Mucosa of rectum (tissue), 2 donors: ENCODE results near the gene ATP6V1G1.

Source experiments
- H3K27ac ChIP-seq, 2 donors: one replicate each; pipeline ENCODE4 v1.7.0; 2013; ENCODE audit warnings: inconsistent platforms in 2 of 2, low read depth in 2 of 2, low read length in 2 of 2
- H3K27me3 ChIP-seq, 2 donors: one replicate each; pipeline ENCODE4 v1.7.0; 2013; ENCODE audit warnings: low read length in 2 of 2; ENCODE audit not compliant: control insufficient read depth in 2 of 2, insufficient read depth in 2 of 2
- H3K36me3 ChIP-seq, 2 donors: one replicate each; pipeline ENCODE4 v1.7.0; 2013; ENCODE audit warnings: low read length in 2 of 2; ENCODE audit not compliant: control insufficient read depth in 2 of 2, insufficient read depth in 2 of 2
- H3K4me1 ChIP-seq, 2 donors: one replicate each; pipeline ENCODE4 v1.7.0; 2013; ENCODE audit warnings: low read length in 2 of 2, mild to moderate bottlenecking in 1 of 2; ENCODE audit not compliant: control insufficient read depth in 2 of 2, insufficient read depth in 2 of 2
- H3K4me3 ChIP-seq, 2 donors: one replicate each; pipeline ENCODE4 v1.7.0; 2013; ENCODE audit warnings: low read length in 2 of 2
- H3K9ac ChIP-seq, 2 donors: one replicate each; pipeline ENCODE4 v1.7.0; 2013; ENCODE audit warnings: low read length in 2 of 2, low read depth in 1 of 2, mild to moderate bottlenecking in 1 of 2
- H3K9me3 ChIP-seq, 2 donors: one replicate each; pipeline ENCODE4 v1.7.0; 2013; ENCODE audit warnings: low read length in 2 of 2; ENCODE audit not compliant: control insufficient read depth in 2 of 2
- donor health status: healthy.
- donor health status: Normal muscosa, but diverticular disease.

Gene ATP6V1G1

DNA sequence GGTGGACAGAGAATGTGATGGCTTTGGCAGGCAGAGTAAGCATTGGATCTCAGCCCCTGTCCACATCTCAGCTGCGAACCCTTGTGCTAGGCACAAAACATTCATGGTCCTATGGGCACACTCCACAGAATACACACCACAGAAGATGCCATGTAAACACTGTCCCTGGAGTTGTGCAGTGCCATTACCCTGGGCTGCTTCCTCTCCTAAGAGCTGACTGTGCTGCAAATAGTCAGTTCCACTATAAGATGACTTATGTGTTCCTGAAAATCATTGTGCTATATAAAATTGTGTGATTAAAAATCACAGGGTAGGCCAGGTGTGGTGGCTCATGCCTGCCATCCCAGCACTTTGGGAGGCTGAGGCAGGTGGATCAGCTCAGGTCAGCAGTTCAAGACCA, 31.9 kb upstream of the ATP6V1G1 start:
- Histone ChIP-seq H3K4me1 (peaks cover 0 to 2% of the 10 kb centered on the region in 2 donors), H3K27ac (no peak overlapping the region), H3K4me3 (no peak overlapping the region), H3K9ac (no peak overlapping the region), H3K9me3 (no peaks in the 10 kb centered on the region), H3K36me3 (no peaks in the 10 kb centered on the region), H3K27me3 (no peaks in the 10 kb centered on the region)

DNA sequence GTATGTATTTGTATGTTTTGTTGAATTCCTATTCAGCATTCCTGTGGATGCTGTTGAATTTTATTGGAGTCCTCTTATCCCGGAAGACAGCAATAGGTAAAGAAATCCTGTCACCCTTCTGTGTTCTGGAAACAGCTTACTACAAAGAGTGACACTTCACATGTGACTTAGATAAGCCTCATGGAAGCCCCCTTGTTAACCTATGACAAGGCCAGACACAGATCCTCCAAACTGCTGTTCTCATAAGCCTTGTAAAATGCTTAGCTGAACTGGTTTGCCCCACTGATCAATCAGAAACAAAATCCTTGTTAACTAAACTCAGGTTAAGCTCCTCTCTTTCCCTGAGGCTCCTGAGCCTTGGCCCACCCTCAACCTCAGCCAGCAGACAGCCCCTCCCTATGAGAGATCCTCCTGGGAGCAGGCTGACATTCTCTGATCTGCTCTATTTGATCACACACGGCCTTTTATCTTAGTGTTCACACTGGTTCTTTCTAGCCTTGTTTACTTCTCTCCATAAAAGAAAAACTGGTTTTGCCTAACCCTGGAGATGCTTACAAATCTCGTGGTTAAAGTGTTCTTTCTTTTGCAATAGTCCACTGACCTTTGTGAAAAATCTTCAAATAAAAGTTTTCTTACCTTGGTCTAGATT, 29.4 kb upstream of the ATP6V1G1 start:
- Histone ChIP-seq H3K36me3 (no peaks in the 10 kb centered on the region), H3K4me1 (peaks cover 0 to 2% of the 10 kb centered on the region in 2 donors), H3K27ac (no peak overlapping the region), H3K27me3 (no peaks in the 10 kb centered on the region), H3K4me3 (no peak overlapping the region), H3K9ac (no peak overlapping the region), H3K9me3 (no peaks in the 10 kb centered on the region)

DNA sequence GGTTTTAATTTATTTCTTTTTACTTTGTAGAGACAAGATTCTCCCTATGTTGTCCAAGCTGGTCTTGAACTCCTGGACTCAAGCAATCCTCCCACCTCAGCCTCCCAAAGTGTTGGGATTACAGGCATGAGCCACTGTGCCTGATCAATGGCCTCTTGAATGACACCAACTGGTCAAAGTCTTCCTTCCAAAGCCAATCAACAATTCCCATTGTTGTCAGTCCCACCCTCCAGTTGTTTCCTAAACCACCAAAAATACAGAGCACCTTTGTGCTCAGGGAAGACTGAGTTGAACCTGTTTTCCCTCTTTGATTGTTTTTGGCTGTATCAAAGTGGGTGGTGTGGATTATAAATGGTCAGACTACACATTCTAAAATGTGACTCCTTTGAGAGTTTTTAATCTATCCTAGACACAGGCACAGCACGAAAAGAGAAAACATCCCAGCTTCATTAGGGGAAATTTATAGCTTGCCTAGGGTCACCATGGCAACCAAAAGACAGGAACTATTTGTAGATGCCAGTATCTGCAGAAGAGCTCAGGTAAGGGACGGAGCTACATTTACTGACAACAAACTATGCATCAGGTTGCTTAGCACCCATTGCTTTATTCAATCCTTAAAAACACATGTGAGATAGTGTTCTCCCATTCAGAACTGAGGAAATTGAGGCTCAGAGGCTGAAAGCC, 27.6 kb upstream of the ATP6V1G1 start:
- H3K9me3 ChIP-seq: no peaks in the 10 kb centered on the region
- no peak overlapping the region for H3K9ac ChIP-seq
- H3K4me1 ChIP-seq: peaks cover 0 to 2% of the 10 kb centered on the region in 2 donors
- no peak overlapping the region for H3K4me3 ChIP-seq
- no peaks in the 10 kb centered on the region for H3K27me3 ChIP-seq
- H3K36me3 ChIP-seq: no peaks in the 10 kb centered on the region
- no peak overlapping the region for H3K27ac ChIP-seq

- Histone ChIP-seq H3K27ac (no peak overlapping the region), H3K27me3 (no peaks in the 10 kb centered on the region), H3K4me1 (peaks cover 0 to 2% of the 10 kb centered on the region in 2 donors), H3K4me3 (no peak overlapping the region), H3K9me3 (no peaks in the 10 kb centered on the region), H3K9ac (no peak overlapping the region), H3K36me3 (no peaks in the 10 kb centered on the region)
These were observed 26.6 kb upstream of the ATP6V1G1 start for GRCh38 chr9:114560956-114561355.

GRCh38 chr9:114561771-114562170, 25.8 kb upstream of the ATP6V1G1 start:
- no peaks in the 10 kb centered on the region for H3K9me3 ChIP-seq
- peaks cover 0 to 2% of the 10 kb centered on the region in 2 donors for H3K4me1 ChIP-seq
- H3K27me3 ChIP-seq: no peaks in the 10 kb centered on the region
- no peak overlapping the region for H3K27ac ChIP-seq
- no peak overlapping the region for H3K4me3 ChIP-seq
- H3K36me3 ChIP-seq: no peaks in the 10 kb centered on the region
- no peak overlapping the region for H3K9ac ChIP-seq

DNA sequence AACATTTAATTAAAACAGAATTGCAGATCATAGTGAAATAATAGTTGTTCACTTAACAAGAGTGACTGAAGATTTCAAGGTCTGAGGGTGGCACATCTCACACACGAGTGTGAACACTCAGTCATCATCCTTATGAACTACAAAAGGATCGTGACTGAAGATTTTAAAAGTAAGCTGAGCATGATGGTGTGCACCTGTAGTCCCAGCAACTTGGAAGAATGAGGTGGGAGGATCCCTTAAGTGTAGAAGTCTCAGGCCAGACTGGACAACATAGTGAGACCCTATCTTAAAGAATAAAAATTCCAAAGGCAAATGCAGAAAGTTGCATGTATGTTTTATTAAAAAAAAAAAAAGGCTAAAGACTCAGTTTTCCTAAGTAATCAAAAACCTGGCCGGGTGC, 22.4 kb upstream of the ATP6V1G1 start:
- Histone ChIP-seq H3K4me1 (no peaks in the 10 kb centered on the region), H3K27me3 (no peaks in the 10 kb centered on the region), H3K9ac (no peak overlapping the region), H3K36me3 (no peaks in the 10 kb centered on the region), H3K9me3 (no peaks in the 10 kb centered on the region), H3K4me3 (no peak overlapping the region), H3K27ac (no peak overlapping the region)

DNA sequence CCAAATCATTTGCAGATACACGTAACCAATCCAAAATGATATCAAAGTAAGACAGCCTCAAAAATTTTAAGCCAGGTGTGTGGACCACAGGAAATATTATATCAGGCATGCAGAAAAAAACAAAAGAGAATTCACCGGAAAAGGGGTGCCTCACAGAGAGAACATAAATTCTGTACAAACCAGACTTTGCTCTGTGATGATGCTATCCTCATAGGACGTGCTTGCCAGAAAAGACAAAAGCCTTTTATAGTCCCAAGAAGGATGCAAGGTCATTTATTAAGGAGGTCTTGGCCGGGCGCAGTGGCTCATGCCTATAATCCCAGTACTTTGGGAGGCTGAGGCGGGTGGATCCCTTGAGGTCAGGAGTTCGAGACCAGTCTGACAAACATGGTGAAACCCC, 16.8 kb upstream of the ATP6V1G1 start:
- Histone ChIP-seq H3K36me3 (no peaks in the 10 kb centered on the region), H3K27me3 (no peaks in the 10 kb centered on the region), H3K9me3 (no peaks in the 10 kb centered on the region), H3K27ac (no peak overlapping the region), H3K4me1 (no peaks in the 10 kb centered on the region), H3K4me3 (no peak overlapping the region), H3K9ac (no peak overlapping the region)

GRCh38 chr9:114571391-114571790, 16.2 kb upstream of the ATP6V1G1 start:
- Histone ChIP-seq H3K27ac (no peak overlapping the region), H3K4me1 (no peaks in the 10 kb centered on the region), H3K4me3 (no peak overlapping the region), H3K9ac (no peak overlapping the region), H3K9me3 (no peaks in the 10 kb centered on the region), H3K27me3 (no peaks in the 10 kb centered on the region), H3K36me3 (no peaks in the 10 kb centered on the region)

DNA sequence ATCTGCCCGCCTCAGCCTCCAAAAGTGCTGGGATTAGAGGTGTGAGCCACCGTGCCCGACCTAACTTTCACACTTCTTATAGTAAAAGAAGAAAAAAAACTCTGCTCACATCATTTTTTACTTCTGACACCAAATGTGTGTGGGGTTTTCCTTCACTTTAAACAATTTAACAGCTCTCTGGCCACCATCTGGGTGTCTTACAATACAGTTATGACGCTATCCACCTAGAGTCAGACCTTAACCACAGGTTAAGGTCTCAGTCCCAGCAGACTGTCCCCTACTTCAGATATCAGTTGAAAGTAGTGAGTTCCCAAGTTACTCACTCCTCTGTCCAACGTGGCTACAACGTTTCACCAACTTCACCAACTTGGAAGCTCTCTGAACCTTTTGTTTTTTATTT, 15.4 kb upstream of the ATP6V1G1 start:
- no peaks in the 10 kb centered on the region for H3K9me3 ChIP-seq
- no peak overlapping the region for H3K27ac ChIP-seq
- H3K27me3 ChIP-seq: no peaks in the 10 kb centered on the region
- no peaks in the 10 kb centered on the region for H3K36me3 ChIP-seq
- no peak overlapping the region for H3K4me3 ChIP-seq
- no peak overlapping the region for H3K9ac ChIP-seq
- no peaks in the 10 kb centered on the region for H3K4me1 ChIP-seq

DNA sequence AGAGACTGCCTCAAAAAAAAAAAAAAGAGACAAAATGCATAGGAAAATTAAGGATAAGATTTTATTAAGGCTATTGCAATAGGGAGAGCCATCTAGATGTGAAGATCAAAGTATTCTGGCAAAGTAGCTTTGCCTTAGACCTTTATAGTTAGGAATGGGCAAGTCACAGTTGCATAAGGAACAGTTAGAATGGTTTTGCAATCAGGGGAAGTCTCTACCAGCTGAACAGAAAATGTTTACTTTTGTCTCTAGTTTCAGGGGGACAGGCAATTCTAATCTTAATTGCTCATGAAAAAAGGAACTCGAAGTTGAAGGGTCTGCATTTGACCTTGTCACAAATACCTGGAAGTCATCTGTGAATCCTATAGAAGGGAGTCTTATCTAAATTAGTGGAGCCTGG, 13.1 kb upstream of the ATP6V1G1 start:
- H3K9me3 ChIP-seq: no peaks in the 10 kb centered on the region
- no peak overlapping the region for H3K9ac ChIP-seq
- H3K4me3 ChIP-seq: no peak overlapping the region
- no peak overlapping the region for H3K27ac ChIP-seq
- no peaks in the 10 kb centered on the region for H3K4me1 ChIP-seq
- no peaks in the 10 kb centered on the region for H3K27me3 ChIP-seq
- H3K36me3 ChIP-seq: no peaks in the 10 kb centered on the region
